ENCODE results near the gene SBNO2. TPM values are rescaled to one million over a fixed set of nuclear protein-coding genes. Genes with fewer than 3 reads are reported as not detected.

The SBNO2 gene
- total RNA-seq, 1 donor from 2014 or later = 125 TPM

GRCh38 chr19:1155352-1156304, 18.4 kb downstream of the SBNO2 start:
- DNase-seq = no peak
- Histone ChIP-seq H3K4me1 (peaks cover 50% of the 10 kb centered on the region), H3K27me3 (no peaks in the 10 kb centered on the region), H3K27ac (peak overlapping the region; percentile 97), H3K36me3 (peaks cover 26% of the 10 kb centered on the region), H3K9me3 (no peaks in the 10 kb centered on the region), H3K4me3 (peak overlapping the region; percentile 45)
- no peak for TF ChIP-seq CTCF (IDR thresholded peaks at IDR 0.05)
- intact Hi-C loops (cut with DNase I) = no loop called here
- peak; percentile 31 for ATAC-seq

- intact Hi-C loops (cut with DNase I) = no loop called here
- DNase-seq (peak; percentile 96), ATAC-seq (peak; percentile 85)
- no peaks in the 10 kb centered on the region for H3K9me3 ChIP-seq
- H3K27me3 ChIP-seq = no peaks in the 10 kb centered on the region
- peak overlapping the region; percentile 45 for H3K4me3 ChIP-seq
- peaks cover 54% of the 10 kb centered on the region for H3K4me1 ChIP-seq
- no peak for TF ChIP-seq CTCF (IDR thresholded peaks at IDR 0.05)
- peak overlapping the region; percentile 97 for H3K27ac ChIP-seq
- H3K36me3 ChIP-seq = peaks cover 26% of the 10 kb centered on the region
Observed at GRCh38 chr19:1154731-1155351, 19.2 kb downstream of the SBNO2 start.

- H3K27me3 ChIP-seq = no peaks in the 10 kb centered on the region
- intact Hi-C loops (cut with DNase I) = no loop called here
- no peak for TF ChIP-seq CTCF (IDR thresholded peaks at IDR 0.05)
- no peaks in the 10 kb centered on the region for H3K9me3 ChIP-seq
- ATAC-seq (peak; percentile 13), DNase-seq (peak; percentile 76)
- H3K27ac ChIP-seq = peak overlapping the region; percentile 97
- H3K4me1 ChIP-seq = peaks cover 54% of the 10 kb centered on the region
- peak overlapping the region; percentile 45 for H3K4me3 ChIP-seq
- H3K36me3 ChIP-seq = peaks cover 33% of the 10 kb centered on the region
Observed at GRCh38 chr19:1153891-1154730, 20.0 kb downstream of the SBNO2 start.

GRCh38 chr19:1151917-1152587, 22.0 kb downstream of the SBNO2 start:
- peak; percentile 66 for DNase-seq
- no peak for TF ChIP-seq CTCF (IDR thresholded peaks at IDR 0.05)
- Histone ChIP-seq H3K27ac (peak overlapping the region; percentile 80), H3K9me3 (no peaks in the 10 kb centered on the region), H3K4me3 (peak overlapping the region; percentile 9), H3K4me1 (peaks cover 54% of the 10 kb centered on the region), H3K27me3 (no peaks in the 10 kb centered on the region), H3K36me3 (peaks cover 45% of the 10 kb centered on the region)
- ATAC-seq = no peak
- intact Hi-C loops (cut with DNase I) = no loop called here
